KOPT-K1 (cell line): ENCODE data around the gene TTL.

ENCODE experiments used
- H3K27ac ChIP-seq: fragments of 200-600 bp; sonication (generic); 2 replicates; pipeline ENCODE4 v1.5.1; 2016; ENCODE audit warnings: antibody characterized with exemption, mild to moderate bottlenecking, low read depth, low read length; ENCODE audit not compliant: poor library complexity, severe bottlenecking
- H3K36me3 ChIP-seq: fragments of 200-600 bp; sonication (generic); 2 replicates; pipeline ENCODE4 v1.5.1; 2017; ENCODE audit warnings: antibody characterized with exemption, mild to moderate bottlenecking, low read length, moderate library complexity; ENCODE audit not compliant: insufficient read depth
- H3K9me3 ChIP-seq: fragments of 200-600 bp; sonication (generic); 2 replicates; pipeline ENCODE4 v1.5.1; 2017; ENCODE audit warnings: antibody characterized with exemption, low read length, mild to moderate bottlenecking; ENCODE audit not compliant: insufficient read depth, poor library complexity, severe bottlenecking

The TTL gene

GRCh38 chr2:112579241-112579640 lies 97.3 kb downstream of the TTL start:
- Histone ChIP-seq H3K36me3 (peaks cover 40% of the 10 kb centered on the region), H3K27ac (no peak overlapping the region), H3K9me3 (no peaks in the 10 kb centered on the region)

- Histone ChIP-seq H3K27ac (no peak overlapping the region), H3K9me3 (no peaks in the 10 kb centered on the region), H3K36me3 (peaks cover 32% of the 10 kb centered on the region)
Observed at GRCh38 chr2:112580084-112580483, 98.1 kb downstream of the TTL start.

- Histone ChIP-seq H3K36me3 (peaks cover 9% of the 10 kb centered on the region), H3K9me3 (no peaks in the 10 kb centered on the region), H3K27ac (no peak overlapping the region)
Observed at GRCh38 chr2:112582314-112582746, 100.4 kb downstream of the TTL start.

- Histone ChIP-seq H3K27ac (peak overlapping the region; percentile 53), H3K36me3 (no peaks in the 10 kb centered on the region), H3K9me3 (no peaks in the 10 kb centered on the region)
Observed at GRCh38 chr2:112583497-112584133, 101.7 kb downstream of the TTL start.

GRCh38 chr2:112584134-112584890 lies 102.4 kb downstream of the TTL start, which contains the start of gene CHCHD5:
Gene CHCHD5, plus strand, starts transcription at chr2:112584609. Its CDS starts 39 bp downstream, at chr2:112584648.
- peak within 1 kb of the TSS; percentile 53 for H3K27ac ChIP-seq
- no peaks in the 10 kb centered on the region for H3K9me3 ChIP-seq
- H3K36me3 ChIP-seq: no peaks in the 10 kb centered on the region

GRCh38 chr2:112584891-112585250 lies 102.9 kb downstream of the TTL start:
- Histone ChIP-seq H3K36me3 (no peaks in the 10 kb centered on the region), H3K27ac (peak overlapping the region; percentile 53), H3K9me3 (no peaks in the 10 kb centered on the region)

GRCh38 chr2:112585400-112585799 lies 103.4 kb downstream of the TTL start:
- no peaks in the 10 kb centered on the region for H3K36me3 ChIP-seq
- H3K9me3 ChIP-seq: no peaks in the 10 kb centered on the region
- peak overlapping the region; percentile 53 for H3K27ac ChIP-seq

DNA sequence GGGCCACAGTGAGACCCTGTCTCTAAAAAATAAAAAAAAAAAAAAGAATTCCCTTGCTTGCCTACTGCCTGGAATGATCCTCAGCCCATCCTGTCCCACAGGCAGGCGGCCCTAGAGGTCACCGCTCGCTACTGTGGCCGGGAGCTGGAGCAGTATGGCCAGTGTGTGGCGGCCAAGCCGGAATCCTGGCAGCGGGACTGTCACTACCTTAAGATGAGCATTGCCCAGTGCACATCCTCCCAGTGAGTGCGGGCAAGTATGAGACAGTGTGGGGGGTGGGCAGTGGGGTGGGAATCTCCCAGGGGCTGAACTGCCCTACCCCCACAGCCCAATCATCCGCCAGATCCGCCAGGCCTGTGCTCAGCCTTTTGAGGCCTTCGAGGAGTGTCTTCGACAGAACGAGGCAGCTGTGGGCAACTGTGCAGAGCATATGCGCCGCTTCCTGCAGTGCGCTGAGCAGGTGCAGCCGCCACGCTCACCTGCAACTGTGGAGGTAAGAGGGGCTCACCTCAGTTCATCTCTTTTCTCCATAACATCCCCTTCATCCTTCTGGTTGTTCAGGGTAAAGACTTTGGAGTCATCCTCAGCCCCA lies 104.0 kb downstream of the TTL start:
- Histone ChIP-seq H3K9me3 (no peaks in the 10 kb centered on the region), H3K27ac (no peak overlapping the region), H3K36me3 (no peaks in the 10 kb centered on the region)

- Histone ChIP-seq H3K27ac (no peak overlapping the region), H3K9me3 (no peaks in the 10 kb centered on the region), H3K36me3 (no peaks in the 10 kb centered on the region)
Observed at GRCh38 chr2:112588611-112589045, 106.7 kb downstream of the TTL start.
